HEK293T (cell line): ENCODE results near the gene SPARC.

Experiments used
- CTCF ChIA-PET: fragments of 350-600 bp; formaldehyde crosslinking; extraction: SDS; loops from one replicate; lab custom pipeline; 2021; ENCODE audit warnings: antibody characterized with exemption, inconsistent platforms; lab: Yijun Ruan, JAX
- POLR2A ChIA-PET: fragments of 350-600 bp; formaldehyde crosslinking; extraction: SDS; loops from one replicate; lab custom pipeline; 2020; ENCODE audit warnings: antibody characterized with exemption, inconsistent platforms; lab: Yijun Ruan, JAX
- DNase-seq: peaks from one replicate; pipeline ENCODE4 v3.0.0; 2012; ENCODE audit warnings: mixed read lengths; ENCODE audit errors: extremely low spot score
- ARNT ChIP-seq: fragments of 450-650 bp; IDR thresholded peaks from 2 replicates; pipeline ENCODE4 v1.6.1; 2017; ENCODE audit warnings: mild to moderate bottlenecking
- BHLHE40 ChIP-seq: fragments of 450-650 bp; IDR thresholded peaks from 2 replicates; pipeline ENCODE4 v1.6.1; 2016; ENCODE audit warnings: mild to moderate bottlenecking, moderate library complexity, borderline replicate concordance
- CTBP1 ChIP-seq: fragments of 450-650 bp; IDR thresholded peaks from 2 replicates; pipeline ENCODE4 v1.6.1; 2016; ENCODE audit warnings: borderline replicate concordance
- ELF4 ChIP-seq: fragments of 450-650 bp; IDR thresholded peaks from 2 replicates; pipeline ENCODE4 v1.6.1; 2017; ENCODE audit warnings: antibody characterized with exemption
- FOXA1 ChIP-seq: fragments of 450-650 bp; IDR thresholded peaks from 2 replicates; pipeline ENCODE4 v1.6.1; 2016; ENCODE audit warnings: mild to moderate bottlenecking
- FOXK2 ChIP-seq: fragments of 450-650 bp; IDR thresholded peaks from 2 replicates; pipeline ENCODE4 v1.6.1; 2016; ENCODE audit warnings: mild to moderate bottlenecking
- FOXM1 ChIP-seq: fragments of 450-650 bp; IDR thresholded peaks from 2 replicates; pipeline ENCODE4 v1.6.1; 2017; ENCODE audit warnings: mild to moderate bottlenecking, borderline replicate concordance
- HDGF ChIP-seq: fragments of 450-650 bp; IDR thresholded peaks from 2 replicates; pipeline ENCODE4 v1.6.1; 2017; ENCODE audit warnings: antibody characterized with exemption, borderline replicate concordance
- L3MBTL2 ChIP-seq: fragments of 450-650 bp; conservative IDR thresholded peaks from 2 replicates; pipeline ENCODE4 v1.6.1; 2016; ENCODE audit warnings: mild to moderate bottlenecking
- LEF1 ChIP-seq: fragments of 450-650 bp; IDR thresholded peaks from 2 replicates; pipeline ENCODE4 v1.6.1; 2017; ENCODE audit warnings: mild to moderate bottlenecking, borderline replicate concordance
- NFRKB ChIP-seq: fragments of 450-650 bp; IDR thresholded peaks from 2 replicates; pipeline ENCODE4 v1.6.1; 2016; ENCODE audit warnings: mild to moderate bottlenecking, moderate library complexity
- SP1 ChIP-seq: fragments of 450-650 bp; IDR thresholded peaks from 2 replicates; pipeline ENCODE4 v1.6.1; 2017
- SUZ12 ChIP-seq: fragments of 450-650 bp; IDR thresholded peaks from 2 replicates; pipeline ENCODE4 v1.6.1; 2016; ENCODE audit warnings: mild to moderate bottlenecking
- TARDBP ChIP-seq: fragments of 450-650 bp; IDR thresholded peaks from 2 replicates; pipeline ENCODE4 v1.6.1; 2016
- ZNF384 ChIP-seq: fragments of 450-650 bp; IDR thresholded peaks from 2 replicates; pipeline ENCODE4 v1.6.1; 2016
- TF ChIP-seq, protein P1 (sequence below): fragments of 450-650 bp; IDR thresholded peaks from 2 replicates; pipeline ENCODE4 v1.6.1; 2016

The SPARC gene

DNA sequence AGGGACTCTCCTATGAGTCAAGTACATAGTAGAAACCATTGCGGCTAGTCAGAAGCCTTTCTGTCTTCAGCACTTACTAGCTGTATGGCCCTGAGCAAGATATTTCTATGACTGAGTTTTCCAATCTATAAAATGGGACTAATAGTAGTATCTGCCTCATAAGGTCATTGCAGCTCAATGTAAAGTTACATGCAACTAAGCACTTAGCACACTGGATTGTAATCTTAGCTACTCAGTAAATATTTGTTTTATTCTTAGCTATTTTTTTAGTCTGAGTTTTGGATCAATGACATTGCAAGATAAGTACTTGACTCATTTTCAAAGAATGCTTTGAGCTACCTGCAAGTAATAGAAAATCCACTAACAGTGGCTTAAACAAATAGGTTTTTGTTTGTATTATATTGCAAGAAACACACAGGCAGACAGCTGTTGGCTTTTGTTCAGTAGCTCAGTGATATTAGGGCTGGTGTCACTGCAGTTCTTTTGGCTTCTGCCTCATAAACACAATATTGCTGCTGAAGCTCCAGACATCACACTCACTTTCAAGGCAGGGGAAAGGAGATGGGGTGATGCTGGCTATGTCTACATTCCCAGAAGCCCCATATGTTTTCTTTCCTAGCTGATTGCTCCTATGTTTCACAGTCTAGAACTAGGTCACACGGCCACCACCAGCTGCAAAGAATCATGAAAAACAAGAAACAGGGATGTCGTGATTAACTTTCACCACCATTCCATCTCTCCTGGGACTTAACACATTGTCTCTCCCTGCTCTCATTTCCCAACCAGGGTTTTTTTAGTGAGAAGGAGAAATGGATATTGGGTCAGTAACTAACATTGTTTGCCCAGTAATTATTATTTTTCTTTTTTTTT, 68.6 kb downstream of the SPARC start:
- CTCF ChIA-PET, result interaction anchor here (1.0 kb wide), 1 partner anchor 15 kb away, joined by 3 read pairs; no protein-coding TSS in a partner anchor
- POLR2A ChIA-PET, result no interaction called here
- no peak for DNase-seq
- TF ChIP-seq SUZ12 (no peak), HDGF (no peak), NFRKB (no peak), ZNF384 (no peak), ARNT (no peak), FOXA1 (no peak), FOXK2 (no peak), LEF1 (no peak), BHLHE40 (no peak), SP1 (no peak), TARDBP (no peak), FOXM1 (no peak), L3MBTL2 (no peak), CTBP1 (no peak), ELF4 (no peak)
- TF ChIP-seq, protein P1, sequence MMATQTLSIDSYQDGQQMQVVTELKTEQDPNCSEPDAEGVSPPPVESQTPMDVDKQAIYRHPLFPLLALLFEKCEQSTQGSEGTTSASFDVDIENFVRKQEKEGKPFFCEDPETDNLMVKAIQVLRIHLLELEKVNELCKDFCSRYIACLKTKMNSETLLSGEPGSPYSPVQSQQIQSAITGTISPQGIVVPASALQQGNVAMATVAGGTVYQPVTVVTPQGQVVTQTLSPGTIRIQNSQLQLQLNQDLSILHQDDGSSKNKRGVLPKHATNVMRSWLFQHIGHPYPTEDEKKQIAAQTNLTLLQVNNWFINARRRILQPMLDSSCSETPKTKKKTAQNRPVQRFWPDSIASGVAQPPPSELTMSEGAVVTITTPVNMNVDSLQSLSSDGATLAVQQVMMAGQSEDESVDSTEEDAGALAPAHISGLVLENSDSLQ, result no peak

GRCh38 chr5:151617383-151617840, 69.3 kb downstream of the SPARC start:
- POLR2A ChIA-PET, result no interaction called here
- DNase-seq, result no peak
- CTCF ChIA-PET, result no interaction called here
- no peak for TF ChIP-seq ARNT

- POLR2A ChIA-PET, result no interaction called here
- TF ChIP-seq ELF4 (no peak), ZNF384 (no peak)
- DNase-seq, result no peak
- CTCF ChIA-PET, result interaction anchor here (0.5 kb wide), 1 partner anchor 1595 kb away, joined by 3 read pairs; no protein-coding TSS in a partner anchor
Observed at GRCh38 chr5:151615431-151615830, 71.3 kb downstream of the SPARC start.

- ChIA-PET POLR2A (no interaction called here), CTCF (no interaction called here)
- no peak for TF ChIP-seq L3MBTL2
- no peak for TF ChIP-seq LEF1
- TF ChIP-seq, protein P1, result no peak
- no peak for TF ChIP-seq CTBP1
- no peak for TF ChIP-seq FOXA1
- TF ChIP-seq ELF4, result no peak
- TF ChIP-seq FOXK2, result no peak
- TF ChIP-seq BHLHE40, result no peak
- no peak for TF ChIP-seq NFRKB
- TF ChIP-seq ZNF384, result no peak
- no peak for TF ChIP-seq SP1
- no peak for TF ChIP-seq FOXM1
- TF ChIP-seq ARNT, result no peak
- TF ChIP-seq HDGF, result no peak
- no peak for TF ChIP-seq SUZ12
- no peak for TF ChIP-seq TARDBP
- no peak for DNase-seq
Observed at GRCh38 chr5:151614565-151614964, 72.2 kb downstream of the SPARC start.

DNA sequence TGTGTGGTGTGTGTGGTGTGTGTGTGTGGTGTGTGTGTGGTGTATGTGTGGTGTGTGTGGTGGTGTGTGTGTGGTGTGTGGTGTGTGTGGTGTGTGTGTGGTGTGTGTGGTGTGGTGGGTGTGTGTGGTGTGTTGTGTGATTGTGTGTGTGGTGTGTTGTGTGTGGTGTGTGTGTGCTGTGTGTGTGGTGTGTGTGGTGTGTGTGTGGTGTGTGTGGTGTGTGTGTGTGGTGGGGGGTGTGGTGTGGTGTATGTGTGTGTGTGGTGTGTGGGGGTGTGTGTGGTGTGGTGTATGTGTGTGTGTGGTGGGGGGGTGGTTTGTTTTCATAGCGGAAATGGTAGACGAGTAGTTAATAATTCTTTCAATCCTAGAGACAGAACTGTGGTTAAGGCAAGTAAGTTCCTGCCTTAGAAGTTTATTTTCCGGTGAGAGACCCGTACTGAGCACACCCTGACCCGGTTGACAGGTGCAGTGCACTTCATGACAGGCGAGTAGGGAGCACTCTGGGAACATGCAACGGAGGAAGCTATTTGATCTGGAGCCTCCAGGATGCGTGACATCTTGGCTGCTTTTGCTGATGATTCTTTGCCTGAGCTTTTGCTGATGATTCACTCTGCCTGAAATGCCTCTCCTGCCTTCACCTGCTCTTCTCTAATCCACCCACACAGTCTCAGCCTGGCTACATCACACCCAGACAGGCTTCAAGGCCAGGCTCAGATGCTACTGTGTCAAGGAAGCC, 73.9 kb downstream of the SPARC start:
- ChIA-PET CTCF (no interaction called here), POLR2A (no interaction called here)
- no peak for TF ChIP-seq CTBP1
- TF ChIP-seq FOXA1, result no peak
- TF ChIP-seq ARNT, result no peak
- TF ChIP-seq SP1, result no peak
- no peak for TF ChIP-seq SUZ12
- no peak for TF ChIP-seq LEF1
- TF ChIP-seq NFRKB, result no peak
- TF ChIP-seq L3MBTL2, result no peak
- TF ChIP-seq, protein P1, result no peak
- TF ChIP-seq BHLHE40, result no peak
- TF ChIP-seq TARDBP, result no peak
- no peak for TF ChIP-seq FOXK2
- no peak for TF ChIP-seq FOXM1
- no peak for TF ChIP-seq ZNF384
- TF ChIP-seq ELF4, result no peak
- no peak for TF ChIP-seq HDGF
- DNase-seq, result no peak

GRCh38 chr5:151611127-151611775, 75.5 kb downstream of the SPARC start:
- ChIA-PET POLR2A (no interaction called here), CTCF (no interaction called here)
- DNase-seq, result no peak
- TF ChIP-seq ZNF384, result no peak
- TF ChIP-seq LEF1, result no peak
- TF ChIP-seq FOXM1, result no peak
- no peak for TF ChIP-seq SP1
- TF ChIP-seq L3MBTL2, result no peak
- no peak for TF ChIP-seq FOXA1
- no peak for TF ChIP-seq BHLHE40
- TF ChIP-seq ARNT, result no peak
- no peak for TF ChIP-seq FOXK2
- TF ChIP-seq NFRKB, result no peak
- no peak for TF ChIP-seq TARDBP
- no peak for TF ChIP-seq ELF4
- TF ChIP-seq, protein P1, result no peak
- TF ChIP-seq SUZ12, result no peak
- TF ChIP-seq CTBP1, result no peak
- no peak for TF ChIP-seq HDGF
